Large intestine (tissue), 3 donors: ENCODE results near the gene AKAP13. TPM values are rescaled to one million over a fixed set of nuclear protein-coding genes. Genes with fewer than 3 reads are reported as not detected.

Experiments used
- DNase-seq, 2 donors: peaks; one replicate each; pipeline versions ENCODE4 v3.0.0 to v3.0.0-alpha.2; 2013
- H3K27ac ChIP-seq: one replicate; pipeline ENCODE4 v1.5.1; 2013; ENCODE audit warnings: low read length
- H3K27me3 ChIP-seq: 2 replicates; pipeline ENCODE4 v1.6.1; 2013; ENCODE audit warnings: low read length; ENCODE audit not compliant: control insufficient read depth, insufficient read depth
- H3K36me3 ChIP-seq: 2 replicates; pipeline ENCODE4 v1.6.1; 2013; ENCODE audit warnings: low read length; ENCODE audit not compliant: control insufficient read depth, insufficient read depth
- H3K4me1 ChIP-seq: one replicate; pipeline ENCODE4 v1.6.1; 2013; ENCODE audit warnings: low read length; ENCODE audit not compliant: control insufficient read depth, insufficient read depth
- H3K4me3 ChIP-seq: one replicate; pipeline ENCODE4 v1.5.1; 2013; ENCODE audit warnings: low read length
- H3K9me3 ChIP-seq: one replicate; pipeline ENCODE4 v1.6.1; 2013; ENCODE audit warnings: mild to moderate bottlenecking, low read depth, low read length, moderate library complexity; ENCODE audit not compliant: control insufficient read depth
- WGBS: methylation state at CpG from one replicate; pipeline ENCODE4 v1.1.5; 2013; ENCODE audit warnings: low lambda C conversion rate; ENCODE audit not compliant: insufficient coverage; 5-methylcytosine and 5-hydroxymethylcytosine counted together
- polyA plus RNA-seq: library from polyadenylated mRNA; unstranded; fragments of 120-200 nt; gene quantifications from one replicate; pipeline ENCODE4 v1.2.1, GENCODE V29; 2013

Gene AKAP13
- polyA plus RNA-seq, 1 donor: 68.9 TPM

- Histone ChIP-seq H3K36me3 (peaks cover 3% of the 10 kb centered on the region), H3K27me3 (no peaks in the 10 kb centered on the region), H3K9me3 (no peaks in the 10 kb centered on the region), H3K27ac (no peak overlapping the region), H3K4me1 (peaks cover 33% of the 10 kb centered on the region), H3K4me3 (no peak overlapping the region)
- no peak for DNase-seq
- WGBS: no CpG with 5 or more reads among the region's 4 CpGs
Observed at GRCh38 chr15:85591622-85592021, 211.2 kb downstream of the AKAP13 start.

- WGBS: no CpG with 5 or more reads among the region's 3 CpGs
- H3K36me3 ChIP-seq: peaks cover under 1% of the 10 kb centered on the region
Observed at GRCh38 chr15:85592148-85592547, 211.7 kb downstream of the AKAP13 start.

GRCh38 chr15:85593809-85594445 lies 213.5 kb downstream of the AKAP13 start:
- Histone ChIP-seq H3K27me3 (no peaks in the 10 kb centered on the region), H3K9me3 (no peaks in the 10 kb centered on the region), H3K4me3 (no peak overlapping the region), H3K27ac (peak overlapping the region; percentile 15), H3K36me3 (peaks cover 3% of the 10 kb centered on the region), H3K4me1 (peaks cover 21% of the 10 kb centered on the region)
- WGBS: 80% methylated on average over 1 of the region's 1 CpG
- DNase-seq: peak in 1 of 2 donors; percentile 54

More at GRCh38 chr15:85592148-85592547, 211.7 kb downstream of the AKAP13 start:
- H3K27ac ChIP-seq: no peak overlapping the region
- no peak overlapping the region for H3K4me3 ChIP-seq
- no peaks in the 10 kb centered on the region for H3K9me3 ChIP-seq
- peaks cover 33% of the 10 kb centered on the region for H3K4me1 ChIP-seq
- H3K27me3 ChIP-seq: no peaks in the 10 kb centered on the region
- peak in 1 of 2 donors; percentile 37 for DNase-seq

- Histone ChIP-seq H3K27ac (no peak overlapping the region), H3K4me3 (no peak overlapping the region), H3K36me3 (peaks cover 3% of the 10 kb centered on the region), H3K9me3 (no peaks in the 10 kb centered on the region), H3K27me3 (no peaks in the 10 kb centered on the region), H3K4me1 (peaks cover 4% of the 10 kb centered on the region)
- WGBS: no CpG with 5 or more reads among the region's 4 CpGs
- DNase-seq: no peak
Observed at GRCh38 chr15:85595804-85596536, 215.6 kb downstream of the AKAP13 start.

GRCh38 chr15:85597155-85597815 lies 216.9 kb downstream of the AKAP13 start:
- no CpG with 5 or more reads among the region's 2 CpGs for WGBS
- no peaks in the 10 kb centered on the region for H3K27me3 ChIP-seq
- DNase-seq: no peak
- H3K9me3 ChIP-seq: no peaks in the 10 kb centered on the region
- H3K27ac ChIP-seq: no peak overlapping the region
- no peak overlapping the region for H3K4me3 ChIP-seq
- H3K4me1 ChIP-seq: peaks cover 4% of the 10 kb centered on the region
- H3K36me3 ChIP-seq: peaks cover 3% of the 10 kb centered on the region

- Histone ChIP-seq H3K4me1 (peaks cover 4% of the 10 kb centered on the region), H3K4me3 (no peak overlapping the region), H3K9me3 (no peaks in the 10 kb centered on the region), H3K27me3 (no peaks in the 10 kb centered on the region), H3K27ac (no peak overlapping the region), H3K36me3 (peaks cover 5% of the 10 kb centered on the region)
- DNase-seq: no peak
- no CpG with 5 or more reads among the region's 4 CpGs for WGBS
Observed at GRCh38 chr15:85598219-85598618, 217.8 kb downstream of the AKAP13 start.

- H3K4me3 ChIP-seq: no peak overlapping the region
- no peak overlapping the region for H3K27ac ChIP-seq
- WGBS: 80% methylated on average over 1 of the region's 5 CpGs
- no peaks in the 10 kb centered on the region for H3K27me3 ChIP-seq
- H3K9me3 ChIP-seq: no peaks in the 10 kb centered on the region
- H3K36me3 ChIP-seq: peaks cover 11% of the 10 kb centered on the region
- no peak for DNase-seq
- peaks cover 4% of the 10 kb centered on the region for H3K4me1 ChIP-seq
Observed at GRCh38 chr15:85598718-85599398, 218.5 kb downstream of the AKAP13 start.

GRCh38 chr15:85600001-85600400 lies 219.6 kb downstream of the AKAP13 start:
- no CpG with 5 or more reads among the region's 2 CpGs for WGBS
- no peaks in the 10 kb centered on the region for H3K9me3 ChIP-seq
- no peak overlapping the region for H3K4me3 ChIP-seq
- H3K27me3 ChIP-seq: no peaks in the 10 kb centered on the region
- no peak overlapping the region for H3K27ac ChIP-seq
- DNase-seq: no peak
- no peaks in the 10 kb centered on the region for H3K4me1 ChIP-seq
- peaks cover 12% of the 10 kb centered on the region for H3K36me3 ChIP-seq

- WGBS: 100% methylated on average over 1 of the region's 1 CpG
- H3K9me3 ChIP-seq: no peaks in the 10 kb centered on the region
- no peak overlapping the region for H3K4me3 ChIP-seq
- peaks cover 12% of the 10 kb centered on the region for H3K36me3 ChIP-seq
- H3K27me3 ChIP-seq: no peaks in the 10 kb centered on the region
- no peak for DNase-seq
- H3K4me1 ChIP-seq: no peaks in the 10 kb centered on the region
- no peak overlapping the region for H3K27ac ChIP-seq
Observed at GRCh38 chr15:85603160-85603559, 222.8 kb downstream of the AKAP13 start.

GRCh38 chr15:85603703-85604102 lies 223.3 kb downstream of the AKAP13 start:
- H3K4me1 ChIP-seq: no peaks in the 10 kb centered on the region
- H3K4me3 ChIP-seq: no peak overlapping the region
- no peaks in the 10 kb centered on the region for H3K9me3 ChIP-seq
- H3K36me3 ChIP-seq: peaks cover 12% of the 10 kb centered on the region
- H3K27me3 ChIP-seq: no peaks in the 10 kb centered on the region
- DNase-seq: no peak
- no peak overlapping the region for H3K27ac ChIP-seq
- no CpG with 5 or more reads among the region's 2 CpGs for WGBS
